ENCODE data around the gene LRP6.
"Not testable (repeated sequence)": the region's sequence is repeated elsewhere in the genome, so short reads cannot be mapped to it uniquely, and the experiment has no call there.

The LRP6 gene

DNA sequence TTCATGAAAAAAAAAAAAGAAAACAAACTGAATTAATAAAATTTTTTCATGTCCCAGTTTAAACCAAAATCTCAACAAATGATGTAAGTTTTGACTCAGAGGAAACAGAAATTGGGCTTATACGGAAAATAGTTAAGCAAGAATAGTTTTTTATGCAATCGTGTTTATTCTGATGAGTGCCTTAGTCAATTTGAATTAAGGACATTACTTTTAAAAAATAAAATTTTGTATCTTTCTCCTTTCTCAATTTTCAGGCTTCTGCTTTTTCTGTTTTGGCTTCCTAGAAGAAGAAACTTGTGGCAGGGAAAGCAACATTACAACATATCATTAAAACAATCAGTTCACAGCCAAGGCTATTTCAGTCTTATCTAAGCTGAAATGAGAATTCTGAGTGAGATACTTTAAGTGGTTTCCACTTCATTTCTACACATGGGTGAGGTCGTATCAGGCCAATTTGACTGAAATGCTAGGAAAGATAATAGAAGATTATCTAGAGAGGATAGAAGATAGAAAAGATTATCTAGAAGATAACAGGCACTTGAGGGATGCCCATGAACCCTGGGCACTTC, 143.7 kb downstream of the LRP6 start:
- H3K4me3 Mint-ChIP-seq = no peak overlapping the region
- no peak for DNase-seq (ENCODE audit: low spot score in 2 of 2)
- no peak for ATAC-seq (ENCODE audit: low read depth)
- no peaks in the 10 kb centered on the region for H3K27me3 Mint-ChIP-seq
- H3K27ac Mint-ChIP-seq = no peak overlapping the region
- H3K4me1 Mint-ChIP-seq = no peaks in the 10 kb centered on the region
- no peaks in the 10 kb centered on the region for H3K36me3 Mint-ChIP-seq
- H3K9me3 Mint-ChIP-seq = no peaks in the 10 kb centered on the region

DNA sequence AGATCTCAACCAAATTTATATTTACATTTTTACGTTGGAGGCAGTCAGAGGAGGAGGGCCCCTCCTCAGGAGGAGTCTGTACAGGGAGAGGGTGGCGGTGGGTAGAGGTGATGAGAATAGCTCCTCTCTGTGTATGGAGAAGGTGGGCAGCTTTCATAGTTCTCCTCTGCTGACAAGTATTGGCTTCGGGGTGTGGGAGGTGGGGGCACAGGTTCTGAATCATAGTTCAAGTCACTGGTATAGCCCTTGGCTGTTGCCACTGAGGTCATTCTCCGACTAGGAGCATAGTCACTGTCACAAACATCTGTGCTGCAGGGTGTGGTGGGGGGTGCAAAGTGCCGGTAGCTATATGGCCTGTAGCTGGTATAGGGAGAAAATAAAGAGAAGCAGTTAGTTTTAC, 145.8 kb downstream of the LRP6 start:
- no peaks in the 10 kb centered on the region for H3K9me3 Mint-ChIP-seq
- no peak for ATAC-seq (ENCODE audit: low read depth)
- H3K4me3 Mint-ChIP-seq = no peak overlapping the region
- no peaks in the 10 kb centered on the region for H3K36me3 Mint-ChIP-seq
- no peaks in the 10 kb centered on the region for H3K27me3 Mint-ChIP-seq
- DNase-seq (ENCODE audit: low spot score in 2 of 2) = no peak
- no peaks in the 10 kb centered on the region for H3K4me1 Mint-ChIP-seq
- no peak overlapping the region for H3K27ac Mint-ChIP-seq

DNA sequence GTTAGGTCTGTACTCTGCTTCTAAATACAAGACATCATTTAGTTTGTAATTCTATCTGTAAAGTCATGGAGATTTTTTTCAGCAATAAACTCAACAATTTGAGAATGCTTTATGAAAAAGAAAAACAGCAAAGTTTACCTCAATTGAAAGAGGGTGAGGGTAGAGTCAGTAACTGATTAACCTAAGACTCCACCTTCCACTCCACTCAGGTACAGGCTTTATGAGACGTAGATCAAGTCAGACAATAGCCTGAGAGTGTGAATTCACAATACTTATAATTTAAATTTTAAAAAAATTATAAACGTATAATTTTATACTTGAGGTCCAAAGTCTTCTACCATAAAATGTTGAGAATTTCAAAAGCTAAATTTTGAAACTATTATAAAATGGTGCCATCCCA, 150.2 kb downstream of the LRP6 start:
- H3K36me3 Mint-ChIP-seq = no peaks in the 10 kb centered on the region
- no peaks in the 10 kb centered on the region for H3K4me1 Mint-ChIP-seq
- H3K9me3 Mint-ChIP-seq = no peaks in the 10 kb centered on the region
- peaks cover 2% of the 10 kb centered on the region for H3K27me3 Mint-ChIP-seq
- H3K27ac Mint-ChIP-seq = no peak overlapping the region
- no peak for ATAC-seq (ENCODE audit: low read depth)
- H3K4me3 Mint-ChIP-seq = no peak overlapping the region
- DNase-seq (ENCODE audit: low spot score in 2 of 2) = no peak

DNA sequence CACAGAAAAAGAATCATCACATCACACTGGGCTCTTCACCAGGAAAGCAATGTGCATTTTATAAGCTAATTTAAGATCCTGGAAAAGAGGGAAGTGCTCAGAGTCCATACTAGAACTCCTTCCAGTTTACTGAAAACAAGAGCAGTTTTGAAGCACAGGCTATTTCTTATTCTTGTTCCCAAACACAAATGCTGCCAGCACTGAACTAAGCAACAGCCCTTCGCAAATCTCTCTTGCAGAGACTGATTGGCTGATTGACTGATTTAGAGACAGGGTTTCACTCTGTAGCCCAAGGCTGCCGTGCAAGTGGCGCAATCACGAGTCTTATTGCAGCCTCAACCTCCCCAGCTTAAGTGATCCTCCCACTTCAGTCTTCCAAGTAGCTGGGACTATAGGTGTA, 151.3 kb downstream of the LRP6 start:
- H3K27ac Mint-ChIP-seq = no peak overlapping the region
- DNase-seq (ENCODE audit: low spot score in 2 of 2) (no peak), ATAC-seq (ENCODE audit: low read depth) (no peak)
- H3K36me3 Mint-ChIP-seq = peaks cover 3% of the 10 kb centered on the region
- no peaks in the 10 kb centered on the region for H3K4me1 Mint-ChIP-seq
- peaks cover 4% of the 10 kb centered on the region for H3K9me3 Mint-ChIP-seq
- no peak overlapping the region for H3K4me3 Mint-ChIP-seq
- peaks cover 5% of the 10 kb centered on the region for H3K27me3 Mint-ChIP-seq

DNA sequence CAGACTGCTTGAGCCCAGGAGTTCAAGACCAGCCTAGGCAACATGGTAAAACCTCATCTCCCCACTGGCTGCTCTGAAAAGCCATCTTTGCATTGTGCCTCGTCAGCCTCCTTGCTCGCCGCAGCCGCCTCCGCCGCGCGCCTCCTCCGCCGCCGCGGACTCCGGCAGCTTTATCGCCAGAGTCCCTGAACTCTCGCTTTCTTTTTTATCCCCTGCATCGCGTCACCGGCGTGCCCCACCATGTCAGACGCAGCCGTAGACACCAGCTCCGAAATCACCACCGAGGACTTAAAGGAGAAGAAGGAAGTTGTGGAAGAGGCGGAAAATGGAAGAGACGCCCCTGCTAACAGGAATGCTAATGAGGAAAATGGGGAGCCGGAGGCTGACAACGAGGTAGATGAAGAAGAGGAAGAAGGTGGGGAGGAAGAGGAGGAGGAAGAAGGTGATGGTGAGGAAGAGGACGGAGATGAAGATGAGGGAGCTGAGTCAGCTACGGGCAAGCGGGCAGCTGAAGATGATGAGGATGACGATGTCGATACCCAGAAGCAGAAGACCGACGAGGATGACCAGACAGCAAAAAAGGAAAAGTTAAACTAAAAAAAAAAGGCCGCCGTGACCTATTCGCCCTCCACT, 155.8 kb downstream of the LRP6 start:
- H3K36me3 Mint-ChIP-seq; H3K4me1 Mint-ChIP-seq; H3K27me3 Mint-ChIP-seq; H3K27ac Mint-ChIP-seq; DNase-seq (ENCODE audit: low spot score in 2 of 2); ATAC-seq (ENCODE audit: low read depth): not testable (repeated sequence)
- Mint-ChIP-seq H3K4me3 (peak overlapping the region; percentile 72), H3K9me3 (peaks cover 11% of the 10 kb centered on the region)

DNA sequence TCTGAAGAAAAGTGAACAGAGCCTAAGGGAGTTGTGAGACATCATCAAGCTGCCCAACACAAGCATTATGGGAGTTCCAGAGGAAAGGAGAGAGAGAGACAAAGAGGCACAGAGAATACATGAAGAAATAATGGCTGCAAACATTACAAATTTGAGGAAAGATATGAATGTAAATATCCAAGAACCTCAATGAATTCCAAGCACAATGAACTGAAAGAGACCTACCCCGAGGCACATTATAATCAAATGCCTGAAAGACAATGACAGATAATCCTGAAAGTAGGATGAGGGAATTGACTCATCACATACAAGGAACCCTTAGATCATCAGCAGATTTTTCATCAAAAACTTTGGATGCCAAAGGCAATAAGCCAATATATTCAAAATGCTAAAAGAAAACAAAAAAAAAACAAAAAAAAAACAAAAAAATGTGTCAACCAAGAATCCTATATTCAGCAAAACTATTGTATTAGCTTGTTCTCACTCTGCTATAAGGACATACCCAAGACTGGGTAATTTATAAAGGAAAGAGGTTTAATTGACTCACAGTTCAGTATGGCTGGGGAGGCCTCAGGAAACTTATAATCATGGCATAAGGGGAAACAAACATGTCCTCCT, 158.3 kb downstream of the LRP6 start:
- no peaks in the 10 kb centered on the region for H3K4me1 Mint-ChIP-seq
- H3K4me3 Mint-ChIP-seq = no peak overlapping the region
- no peak for ATAC-seq (ENCODE audit: low read depth)
- peaks cover 7% of the 10 kb centered on the region for H3K27me3 Mint-ChIP-seq
- peaks cover 7% of the 10 kb centered on the region for H3K36me3 Mint-ChIP-seq
- no peak overlapping the region for H3K27ac Mint-ChIP-seq
- DNase-seq (ENCODE audit: low spot score in 2 of 2) = no peak
- H3K9me3 Mint-ChIP-seq = peaks cover 16% of the 10 kb centered on the region

DNA sequence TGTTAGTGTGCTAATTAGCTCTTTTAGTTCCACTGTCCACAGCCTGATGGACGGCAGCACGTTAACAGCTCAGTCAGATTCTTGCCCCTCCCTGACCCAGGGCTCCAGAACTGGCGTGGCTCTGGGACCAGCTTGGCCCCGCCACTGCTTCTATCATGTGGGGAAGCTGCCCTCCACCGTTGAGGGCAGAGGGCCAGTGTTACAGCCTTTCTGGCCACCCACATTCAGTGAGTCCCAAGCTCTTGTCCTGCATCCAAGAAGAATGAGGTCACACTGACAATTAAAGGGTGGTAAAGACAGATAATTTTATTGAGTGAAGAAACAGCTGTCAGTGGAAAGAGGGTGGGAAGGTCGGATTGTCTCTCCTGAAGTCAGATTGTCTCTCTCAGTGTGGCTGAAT, 159.2 kb downstream of the LRP6 start:
- peaks cover 7% of the 10 kb centered on the region for H3K36me3 Mint-ChIP-seq
- H3K4me1 Mint-ChIP-seq = no peaks in the 10 kb centered on the region
- no peak for ATAC-seq (ENCODE audit: low read depth)
- peaks cover 17% of the 10 kb centered on the region for H3K9me3 Mint-ChIP-seq
- no peak for DNase-seq (ENCODE audit: low spot score in 2 of 2)
- no peak overlapping the region for H3K4me3 Mint-ChIP-seq
- H3K27me3 Mint-ChIP-seq = peaks cover 8% of the 10 kb centered on the region
- H3K27ac Mint-ChIP-seq = no peak overlapping the region

DNA sequence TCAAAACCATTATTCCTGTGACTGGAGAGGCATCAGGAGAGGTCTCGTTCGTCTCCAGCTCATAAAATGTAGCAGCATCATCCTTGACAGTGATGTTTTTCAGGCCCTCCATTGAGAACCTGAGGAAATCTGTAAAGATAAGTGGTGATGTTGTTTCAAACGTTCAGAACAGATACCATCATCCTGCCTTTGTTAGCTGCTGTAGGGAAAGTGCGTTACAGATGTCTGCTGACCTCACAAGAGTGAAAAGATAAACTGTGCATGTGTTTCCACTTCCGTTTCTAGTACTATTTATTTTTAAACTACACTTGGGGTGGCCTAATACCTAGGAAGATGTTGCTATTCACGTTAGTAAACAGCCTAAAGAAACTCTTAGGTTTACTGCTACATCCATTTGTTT, 167.7 kb downstream of the LRP6 start:
- H3K36me3 Mint-ChIP-seq = no peaks in the 10 kb centered on the region
- no peak overlapping the region for H3K4me3 Mint-ChIP-seq
- H3K27ac Mint-ChIP-seq = no peak overlapping the region
- H3K9me3 Mint-ChIP-seq = peaks cover 2% of the 10 kb centered on the region
- ATAC-seq (ENCODE audit: low read depth) (no peak), DNase-seq (ENCODE audit: low spot score in 2 of 2) (no peak)
- no peaks in the 10 kb centered on the region for H3K4me1 Mint-ChIP-seq
- peaks cover 11% of the 10 kb centered on the region for H3K27me3 Mint-ChIP-seq

DNA sequence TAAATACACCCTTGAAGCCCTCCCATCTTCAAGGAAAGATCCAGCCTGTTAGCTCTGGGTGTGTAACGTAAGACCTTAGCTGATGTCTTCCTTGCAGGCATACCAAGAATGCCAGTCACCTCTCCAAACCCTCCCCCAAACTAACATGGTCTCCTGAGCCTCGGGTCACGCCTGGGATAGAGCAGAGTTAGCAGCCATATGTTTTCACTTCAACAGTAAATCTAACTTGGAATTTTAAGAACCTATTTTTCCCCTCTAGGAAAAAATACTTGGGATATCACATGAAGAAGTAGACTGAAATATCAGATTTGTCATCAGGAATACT, 168.2 kb downstream of the LRP6 start:
- no peak overlapping the region for H3K4me3 Mint-ChIP-seq
- peaks cover 11% of the 10 kb centered on the region for H3K27me3 Mint-ChIP-seq
- H3K36me3 Mint-ChIP-seq = no peaks in the 10 kb centered on the region
- peaks cover 2% of the 10 kb centered on the region for H3K9me3 Mint-ChIP-seq
- DNase-seq (ENCODE audit: low spot score in 2 of 2) (no peak), ATAC-seq (ENCODE audit: low read depth) (no peak)
- no peaks in the 10 kb centered on the region for H3K4me1 Mint-ChIP-seq
- H3K27ac Mint-ChIP-seq = no peak overlapping the region

DNA sequence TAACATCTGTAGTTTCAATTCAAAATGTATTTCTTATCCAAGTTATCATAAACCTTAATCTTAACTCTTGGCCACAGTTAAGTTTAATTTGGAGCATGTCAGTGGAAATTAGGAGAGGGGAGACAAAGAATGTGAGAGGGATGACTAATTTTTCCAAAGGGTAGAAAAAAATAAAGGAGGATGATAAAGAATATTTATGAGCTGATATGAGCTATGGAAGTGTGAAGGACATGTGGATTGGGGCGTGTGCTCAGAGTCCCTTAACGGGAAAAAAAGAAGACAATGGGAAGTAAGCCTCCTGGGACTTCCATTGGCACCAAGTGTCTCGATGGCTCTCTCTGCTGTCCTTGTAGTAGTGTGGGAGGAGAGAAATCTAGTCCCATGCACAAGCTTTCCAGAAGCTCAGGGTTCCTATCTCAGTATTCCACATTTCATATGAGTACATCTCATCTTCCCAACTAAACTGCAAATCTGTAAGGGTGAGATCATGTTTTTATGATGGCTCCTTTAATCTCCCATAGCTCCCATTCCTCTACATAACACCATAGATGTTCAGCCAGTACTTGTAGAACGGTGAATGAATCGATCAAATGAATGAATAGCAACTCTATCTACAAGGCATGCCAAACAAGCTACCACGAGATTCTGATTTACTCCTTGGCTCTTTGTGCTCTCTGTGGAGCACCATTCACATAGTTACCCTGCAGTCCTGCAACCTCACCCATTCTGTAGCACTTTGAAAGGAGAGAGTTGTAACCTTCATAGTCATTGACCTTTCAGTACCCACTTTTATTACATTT, 168.8 kb downstream of the LRP6 start:
- H3K4me1 Mint-ChIP-seq = no peaks in the 10 kb centered on the region
- H3K27ac Mint-ChIP-seq = no peak overlapping the region
- no peak for ATAC-seq (ENCODE audit: low read depth)
- no peaks in the 10 kb centered on the region for H3K9me3 Mint-ChIP-seq
- H3K4me3 Mint-ChIP-seq = no peak overlapping the region
- DNase-seq (ENCODE audit: low spot score in 2 of 2) = no peak
- H3K27me3 Mint-ChIP-seq = peaks cover 9% of the 10 kb centered on the region
- no peaks in the 10 kb centered on the region for H3K36me3 Mint-ChIP-seq

DNA sequence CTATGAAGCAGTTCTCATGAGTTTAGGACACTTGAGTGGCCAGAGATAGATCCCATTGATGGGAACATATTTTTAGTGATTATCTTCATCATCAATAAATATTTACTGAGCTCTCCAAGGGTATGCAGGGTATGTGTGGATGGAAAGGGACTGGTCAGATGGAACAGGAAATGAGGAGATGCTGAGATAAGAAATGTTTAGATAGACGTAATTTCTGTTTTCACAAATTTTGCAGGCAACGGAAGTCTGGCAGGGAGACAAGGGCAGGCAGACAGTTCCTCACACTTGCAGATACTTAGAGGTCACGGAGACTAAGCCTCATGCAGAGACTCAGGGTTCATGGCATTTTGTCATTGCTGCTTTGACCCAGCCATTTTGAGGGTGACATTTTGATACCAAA, 171.8 kb downstream of the LRP6 start:
- peaks cover 7% of the 10 kb centered on the region for H3K27me3 Mint-ChIP-seq
- no peak overlapping the region for H3K27ac Mint-ChIP-seq
- ATAC-seq (ENCODE audit: low read depth) (no peak), DNase-seq (ENCODE audit: low spot score in 2 of 2) (no peak)
- no peak overlapping the region for H3K4me3 Mint-ChIP-seq
- H3K9me3 Mint-ChIP-seq = no peaks in the 10 kb centered on the region
- no peaks in the 10 kb centered on the region for H3K4me1 Mint-ChIP-seq
- H3K36me3 Mint-ChIP-seq = no peaks in the 10 kb centered on the region

DNA sequence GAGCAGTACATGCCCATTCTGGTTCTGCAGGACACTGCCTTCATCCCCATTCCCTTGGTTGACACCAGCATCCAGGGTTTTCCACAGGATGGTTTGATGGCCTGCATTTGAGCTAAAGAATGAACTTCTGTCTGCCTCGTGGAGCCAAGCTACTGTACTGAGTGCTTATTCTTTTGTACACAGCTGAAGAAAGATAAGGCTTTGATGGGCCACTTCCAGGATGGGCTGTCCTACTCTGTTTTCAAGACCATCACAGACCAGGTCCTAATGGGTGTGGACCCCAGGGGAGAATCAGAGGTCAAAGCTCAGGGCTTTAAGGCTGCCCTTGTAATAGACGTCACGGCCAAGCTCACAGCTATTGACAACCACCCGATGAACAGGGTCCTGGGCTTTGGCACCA, 172.4 kb downstream of the LRP6 start:
- no peak overlapping the region for H3K27ac Mint-ChIP-seq
- peaks cover 9% of the 10 kb centered on the region for H3K27me3 Mint-ChIP-seq
- no peak overlapping the region for H3K4me3 Mint-ChIP-seq
- no peaks in the 10 kb centered on the region for H3K9me3 Mint-ChIP-seq
- no peaks in the 10 kb centered on the region for H3K4me1 Mint-ChIP-seq
- DNase-seq (ENCODE audit: low spot score in 2 of 2) = no peak
- H3K36me3 Mint-ChIP-seq = no peaks in the 10 kb centered on the region
- ATAC-seq (ENCODE audit: low read depth) = no peak

DNA sequence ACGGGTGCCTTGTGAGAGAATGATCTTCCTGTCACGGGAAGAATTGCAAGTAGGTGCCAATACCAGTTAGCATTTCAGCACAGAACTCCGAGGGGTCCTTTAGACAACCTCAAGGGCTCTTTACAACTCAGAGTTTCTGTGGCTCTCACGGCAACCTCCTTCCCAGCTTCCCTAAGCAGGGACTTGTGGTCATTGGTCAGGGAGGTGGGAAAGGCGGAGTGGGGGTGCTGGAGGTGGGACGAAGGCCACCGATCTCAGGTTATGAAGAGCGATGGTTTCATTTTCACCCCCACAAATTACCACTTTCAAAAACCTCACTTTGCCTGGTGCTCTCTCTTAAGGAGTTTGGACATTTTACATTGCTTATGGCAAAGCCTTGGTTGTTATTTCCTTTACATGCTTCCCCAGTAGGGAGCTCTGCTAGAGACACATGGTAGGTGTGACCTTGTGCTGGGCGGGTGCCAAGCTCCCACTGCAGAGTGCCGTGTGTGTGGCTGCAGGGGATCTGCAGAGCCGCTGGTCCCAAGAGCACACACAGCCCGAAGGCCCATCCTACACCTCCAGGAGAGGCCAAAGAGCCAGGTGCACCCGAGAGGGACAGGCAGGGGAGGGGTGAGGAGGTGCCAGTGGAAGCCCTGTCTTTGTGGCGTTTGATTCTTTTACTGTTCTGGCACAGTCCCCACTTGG, 174.7 kb downstream of the LRP6 start:
- Mint-ChIP-seq H3K9me3 (no peaks in the 10 kb centered on the region), H3K4me3 (no peak overlapping the region), H3K27me3 (peaks cover 13% of the 10 kb centered on the region), H3K4me1 (no peaks in the 10 kb centered on the region), H3K27ac (no peak overlapping the region), H3K36me3 (no peaks in the 10 kb centered on the region)
- DNase-seq (ENCODE audit: low spot score in 2 of 2) (no peak), ATAC-seq (ENCODE audit: low read depth) (no peak)

DNA sequence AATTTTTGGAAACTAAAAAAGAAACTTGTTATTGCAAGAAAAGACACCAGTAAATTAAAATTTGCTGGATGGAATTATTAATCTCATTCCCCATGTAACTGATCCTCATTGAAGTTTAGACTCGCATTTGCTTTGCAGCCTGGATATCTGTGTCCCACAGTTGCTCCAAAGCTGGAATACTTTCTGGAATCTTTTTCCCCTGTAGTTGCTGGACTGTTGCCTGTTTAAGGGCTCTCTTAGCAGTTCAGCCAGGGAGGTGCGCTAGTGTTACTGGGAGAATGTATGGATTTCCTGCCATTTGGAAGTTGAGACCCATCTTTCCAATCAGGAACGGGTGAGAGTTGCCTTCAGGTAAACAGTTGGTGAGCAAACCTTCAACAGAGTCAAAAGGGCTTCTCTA, 175.8 kb downstream of the LRP6 start:
- no peak for ATAC-seq (ENCODE audit: low read depth)
- DNase-seq (ENCODE audit: low spot score in 2 of 2) = no peak
- H3K4me1 Mint-ChIP-seq = no peaks in the 10 kb centered on the region
- no peaks in the 10 kb centered on the region for H3K9me3 Mint-ChIP-seq
- H3K4me3 Mint-ChIP-seq = no peak overlapping the region
- H3K27me3 Mint-ChIP-seq = peaks cover 13% of the 10 kb centered on the region
- H3K27ac Mint-ChIP-seq = no peak overlapping the region
- no peaks in the 10 kb centered on the region for H3K36me3 Mint-ChIP-seq

Measured in memory B cell (primary cell).